Gastroesophageal sphincter (tissue), 3 donors: ENCODE results near the gene C1orf116.

Source experiments
- POLR2A ChIP-seq, 2 donors: fragments of 450-650 bp; IDR thresholded peaks; one replicate each; pipeline ENCODE4 v1.6.1; 2017; ENCODE audit warnings: antibody characterized with exemption in 2 of 2, mild to moderate bottlenecking in 2 of 2, moderate library complexity in 1 of 2
- POLR2AphosphoS5 ChIP-seq: sonication (generic); formaldehyde crosslinking; IDR thresholded peaks from one replicate; pipeline ENCODE4 v1.6.1; 2017; ENCODE audit warnings: antibody characterized with exemption
- TF ChIP-seq, protein P1 (sequence below), 4 experiments: fragments of 200-600 bp in 2 of 4; fragments of 450-650 bp in 2 of 4; sonication (generic) in 1 of 4; IDR thresholded peaks; one replicate each; pipeline ENCODE4 v1.5.1; 2017 to 2019; ENCODE audit warnings: antibody characterized with exemption in 4 of 4, mild to moderate bottlenecking in 2 of 4, moderate library complexity in 2 of 4

DNA sequence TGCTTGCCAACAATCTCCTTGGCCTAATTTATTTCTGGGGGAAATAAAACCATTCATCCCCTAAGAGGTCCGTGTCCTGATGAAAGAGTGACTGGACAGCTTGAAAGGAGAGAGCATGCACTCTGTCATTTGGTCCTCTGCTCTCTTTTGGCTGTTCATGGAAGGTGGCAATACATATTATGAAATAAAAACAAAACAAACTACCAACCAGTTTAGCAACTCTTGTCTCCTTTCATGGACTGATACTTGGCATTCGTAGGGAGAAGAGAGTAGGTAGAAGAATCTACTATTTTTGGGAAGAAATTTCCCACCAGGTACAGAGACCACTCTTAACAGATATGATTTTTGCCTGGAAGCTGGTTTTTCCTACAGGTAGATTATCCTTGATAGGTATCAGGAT is 746 bp upstream of the C1orf116 start:
- TF ChIP-seq, protein P1, sequence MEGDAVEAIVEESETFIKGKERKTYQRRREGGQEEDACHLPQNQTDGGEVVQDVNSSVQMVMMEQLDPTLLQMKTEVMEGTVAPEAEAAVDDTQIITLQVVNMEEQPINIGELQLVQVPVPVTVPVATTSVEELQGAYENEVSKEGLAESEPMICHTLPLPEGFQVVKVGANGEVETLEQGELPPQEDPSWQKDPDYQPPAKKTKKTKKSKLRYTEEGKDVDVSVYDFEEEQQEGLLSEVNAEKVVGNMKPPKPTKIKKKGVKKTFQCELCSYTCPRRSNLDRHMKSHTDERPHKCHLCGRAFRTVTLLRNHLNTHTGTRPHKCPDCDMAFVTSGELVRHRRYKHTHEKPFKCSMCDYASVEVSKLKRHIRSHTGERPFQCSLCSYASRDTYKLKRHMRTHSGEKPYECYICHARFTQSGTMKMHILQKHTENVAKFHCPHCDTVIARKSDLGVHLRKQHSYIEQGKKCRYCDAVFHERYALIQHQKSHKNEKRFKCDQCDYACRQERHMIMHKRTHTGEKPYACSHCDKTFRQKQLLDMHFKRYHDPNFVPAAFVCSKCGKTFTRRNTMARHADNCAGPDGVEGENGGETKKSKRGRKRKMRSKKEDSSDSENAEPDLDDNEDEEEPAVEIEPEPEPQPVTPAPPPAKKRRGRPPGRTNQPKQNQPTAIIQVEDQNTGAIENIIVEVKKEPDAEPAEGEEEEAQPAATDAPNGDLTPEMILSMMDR (IDR thresholded peaks at IDR 0.05), result no peak
- no peak for TF ChIP-seq POLR2A (IDR thresholded peaks at IDR 0.05)
- no peak for TF ChIP-seq POLR2AphosphoS5
